HG03097 (cell line): ENCODE results near the gene ZNF394.

ENCODE experiments used
- ATAC-seq: cut with Tn5 transposase; IDR thresholded peaks from one replicate; pipeline ENCODE4 v1.9.1; 2021; ENCODE audit not compliant: unreplicated experiment, low FRiP score

Gene ZNF394

DNA sequence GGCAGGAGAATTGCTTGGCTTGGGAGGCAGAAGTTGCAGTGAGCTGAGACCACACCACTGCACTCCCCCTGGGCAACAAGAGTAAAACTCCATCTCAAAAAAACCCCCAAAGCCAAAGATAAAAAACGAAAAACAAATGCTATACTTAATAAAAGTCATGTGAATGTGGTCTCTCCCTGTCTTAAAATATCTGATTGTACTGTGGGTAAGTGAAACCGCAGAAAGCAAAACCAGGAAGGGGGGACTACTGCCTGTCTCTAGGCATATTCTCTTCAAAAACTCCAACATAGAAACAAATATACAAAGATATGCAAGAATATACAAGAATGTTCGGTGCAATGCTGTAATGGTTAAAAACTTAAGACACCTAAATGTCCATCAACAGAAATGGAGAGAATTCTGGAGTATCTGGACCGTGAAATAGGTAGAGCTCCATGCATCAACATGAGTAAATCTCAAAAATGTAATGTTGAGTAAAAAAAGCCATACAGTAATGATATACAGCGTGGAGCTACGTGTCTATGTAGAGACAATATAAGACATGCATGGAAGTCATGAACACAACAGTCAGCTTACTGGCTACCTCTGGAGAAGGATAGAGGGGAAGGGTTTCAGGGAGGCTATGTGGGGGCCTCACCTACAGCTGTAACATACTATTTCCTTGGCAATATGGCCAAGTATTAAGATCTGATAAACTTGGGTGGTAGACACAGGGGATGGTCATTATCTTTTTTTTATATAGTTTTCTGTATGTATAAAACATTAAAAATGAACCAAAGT lies 2.1 kb downstream of the ZNF394 start:
- ATAC-seq, result no peak

DNA sequence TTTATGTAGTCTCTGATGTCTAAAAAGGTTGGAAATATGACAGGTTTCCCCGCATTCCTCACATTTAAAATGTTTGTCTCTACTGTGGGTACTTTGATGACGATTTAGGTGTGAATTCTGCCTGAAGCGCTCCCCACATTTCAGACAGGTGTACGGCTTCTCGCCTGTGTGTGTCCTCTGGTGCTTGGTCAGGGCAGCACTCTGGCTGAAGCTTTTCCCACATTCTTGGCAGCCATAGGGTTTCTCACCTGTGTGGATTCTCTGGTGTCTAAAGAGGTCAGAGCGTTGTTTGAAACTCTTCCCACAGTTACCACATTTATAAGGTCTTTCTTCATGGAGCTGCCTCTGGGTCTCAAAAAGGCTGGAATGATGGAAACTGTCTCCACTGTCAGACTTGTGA lies 6.3 kb downstream of the ZNF394 start:
- no peak for ATAC-seq

DNA sequence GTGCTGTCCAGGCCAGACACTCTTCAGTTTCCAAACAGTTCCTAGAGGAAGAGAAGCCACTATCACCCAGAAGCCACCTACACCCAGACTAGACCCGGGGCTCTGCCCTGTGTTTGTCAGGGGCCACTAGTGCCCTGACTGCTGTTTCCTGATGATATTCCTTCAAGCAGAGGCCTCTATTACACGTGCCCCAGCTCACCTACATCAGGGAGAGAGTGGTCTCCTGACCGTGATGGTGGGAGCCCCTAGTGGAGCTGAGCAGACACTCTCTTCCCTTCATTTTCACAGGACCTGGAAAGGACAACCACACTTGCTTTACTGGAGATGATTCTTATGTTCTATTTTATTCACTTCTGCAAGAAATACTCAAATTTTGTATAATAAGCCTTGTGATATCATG lies 9.2 kb downstream of the ZNF394 start:
- ATAC-seq, result no peak

DNA sequence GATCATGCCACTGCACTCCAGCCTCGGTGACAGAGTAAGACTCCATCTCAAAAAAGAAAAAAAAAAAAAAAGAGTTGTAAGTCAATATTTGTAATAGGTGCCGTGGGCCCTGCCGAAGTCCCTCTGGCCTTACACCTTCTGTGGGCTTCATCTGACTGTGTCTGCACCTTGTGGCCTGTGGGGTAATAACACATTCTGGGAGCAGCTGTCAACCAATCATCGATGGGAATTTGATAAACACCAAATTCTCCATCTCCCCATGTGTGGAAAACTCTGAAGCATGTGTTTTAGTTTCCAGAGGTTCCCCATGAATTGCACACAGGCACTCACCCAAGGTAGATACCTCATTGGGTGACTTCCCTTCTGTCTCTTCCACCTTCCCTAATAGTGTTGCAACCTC lies 10.8 kb downstream of the ZNF394 start:
- ATAC-seq, result no peak

DNA sequence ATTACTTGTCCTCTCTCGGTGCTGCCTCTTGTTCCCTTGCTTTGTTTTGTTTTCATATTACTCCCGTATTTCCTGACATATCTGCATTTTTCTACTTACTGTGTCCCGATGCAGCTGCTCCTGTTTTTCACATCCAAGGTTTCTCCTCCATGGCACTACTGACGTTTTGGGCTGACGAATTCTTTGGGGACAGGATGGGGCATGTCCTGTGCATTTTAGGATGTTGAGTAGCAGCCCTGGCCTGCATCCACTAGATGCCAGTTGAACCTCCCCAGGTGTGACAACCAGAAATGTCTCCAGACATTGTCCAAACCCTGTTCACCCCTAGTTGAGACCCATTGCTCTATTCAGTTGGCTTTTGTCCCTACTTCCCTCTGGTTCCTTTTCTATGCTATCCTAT lies 15.0 kb downstream of the ZNF394 start:
- ATAC-seq, result no peak

DNA sequence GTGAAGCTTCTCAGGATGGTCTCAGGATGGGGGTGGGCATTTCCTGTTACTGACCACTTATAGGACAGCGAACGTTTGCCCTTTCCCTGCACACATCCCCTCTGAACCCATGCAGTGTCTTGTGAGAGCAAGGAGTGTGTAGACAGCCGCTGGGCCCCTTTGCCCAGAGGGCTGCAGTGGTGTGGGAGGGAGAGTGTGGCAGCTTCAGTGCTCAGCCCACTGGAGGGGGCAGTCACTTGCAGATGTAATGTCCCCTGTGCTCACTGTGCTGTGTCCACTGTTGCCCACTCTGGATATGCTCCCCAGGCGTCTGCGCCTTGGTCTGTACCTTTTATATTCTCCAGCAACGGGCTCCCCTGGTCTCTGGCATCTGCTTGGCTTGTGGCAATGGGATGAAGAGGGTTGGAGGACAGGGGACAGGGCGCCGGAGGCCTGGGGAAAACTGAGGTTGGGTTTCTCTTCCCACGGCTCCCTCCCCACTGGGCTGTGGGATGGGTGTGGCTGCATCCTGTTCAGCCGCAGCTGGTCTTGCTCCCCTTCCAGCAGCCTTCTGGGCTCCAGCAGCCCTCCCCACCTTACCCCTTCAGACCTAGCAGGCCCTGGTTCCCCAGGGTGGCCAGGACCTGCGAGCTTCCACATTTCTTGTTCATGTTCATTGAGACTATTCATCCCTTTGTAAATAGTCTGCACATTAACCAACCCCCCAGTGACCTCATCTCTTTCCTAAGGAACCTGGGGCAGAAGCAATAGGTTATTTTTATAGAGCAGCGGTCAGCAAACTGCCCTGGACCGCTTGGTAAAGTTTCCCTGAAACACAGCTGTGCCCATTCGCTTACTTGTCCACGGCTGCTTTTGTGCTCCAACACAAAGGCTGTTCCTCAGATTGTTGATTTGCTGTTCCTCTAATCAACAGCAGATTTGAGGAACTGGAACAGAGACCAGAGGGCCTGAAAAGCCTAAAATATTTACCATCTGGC lies 21.3 kb downstream of the ZNF394 start:
- ATAC-seq, result no peak

DNA sequence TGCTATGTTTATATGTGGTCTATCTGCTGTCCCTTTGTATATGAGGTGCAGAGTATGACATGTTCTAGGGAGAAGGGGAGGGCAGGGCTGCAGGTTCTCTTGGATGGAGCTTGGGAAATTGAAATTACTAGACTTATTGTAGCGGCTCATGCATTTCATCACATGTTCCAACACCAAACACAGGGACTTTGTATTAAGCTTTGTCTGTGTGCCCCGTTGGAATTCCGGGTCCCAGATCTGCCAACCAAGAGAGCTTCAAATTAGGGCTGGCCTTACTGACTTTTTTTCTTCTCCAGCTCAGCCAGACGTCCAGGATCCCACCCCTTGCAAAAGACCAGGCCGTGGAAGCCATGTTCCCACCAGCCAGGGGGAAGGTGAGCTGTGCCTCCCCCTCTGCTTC lies 24.0 kb downstream of the ZNF394 start:
- ATAC-seq, result no peak

DNA sequence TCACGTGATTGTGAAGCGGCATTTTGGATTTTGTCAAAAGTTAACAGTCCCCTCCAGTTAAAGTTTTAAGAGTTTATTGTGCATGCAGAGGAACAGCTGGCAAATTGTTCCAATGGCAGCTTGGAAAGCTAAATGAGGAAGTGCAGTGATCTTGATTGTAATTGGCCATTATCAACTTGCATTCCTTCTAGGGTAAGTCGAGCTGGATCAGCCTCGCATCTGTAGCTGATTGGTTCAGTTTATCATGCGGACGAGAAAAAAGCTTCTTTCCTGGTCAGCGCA lies 26.8 kb downstream of the ZNF394 start:
- no peak for ATAC-seq

DNA sequence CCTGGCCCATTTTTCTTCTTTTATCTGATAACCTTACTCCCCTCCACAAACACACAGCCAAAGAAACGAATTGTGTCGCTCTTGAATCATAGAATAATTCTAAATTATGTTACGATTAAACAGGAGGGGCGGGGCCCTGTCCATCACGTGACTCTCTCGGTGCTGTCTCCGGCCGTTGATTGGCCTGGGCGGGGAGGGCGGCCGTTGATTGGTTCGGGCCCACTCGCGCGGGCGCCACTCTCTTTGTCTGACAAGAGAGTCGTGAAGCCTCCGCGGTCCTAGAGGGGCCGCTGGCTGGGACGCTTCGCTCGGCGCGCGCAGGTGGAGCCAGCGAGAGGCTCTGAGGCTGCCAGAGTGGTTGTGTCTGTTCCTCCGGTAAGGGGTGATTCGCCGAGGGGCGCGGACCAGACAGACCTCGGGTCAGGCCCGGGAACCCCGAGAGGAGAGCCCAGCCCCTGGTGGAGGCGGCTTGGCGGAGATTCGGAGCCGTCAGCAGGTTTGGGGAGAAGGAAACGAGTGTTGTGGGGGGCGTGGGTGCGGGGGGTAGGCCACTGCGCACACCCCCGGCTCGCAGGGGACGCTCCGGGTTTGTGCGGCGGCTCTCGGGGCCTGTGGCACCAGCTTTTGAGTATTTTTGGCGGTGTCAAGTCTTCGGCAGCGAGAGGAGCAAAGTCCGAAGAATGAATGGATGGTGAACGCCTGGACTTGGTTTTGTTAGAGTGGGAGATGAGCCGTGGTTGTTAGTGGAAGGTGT lies 27.3 kb downstream of the ZNF394 start, which contains the start of gene ZNF789:
TSS of gene ZNF789 (plus strand) at position 330 of the 754 bp plus-strand sequence. CDS start 3,567 bp downstream, outside the sequence.
- peak; percentile 87 for ATAC-seq

DNA sequence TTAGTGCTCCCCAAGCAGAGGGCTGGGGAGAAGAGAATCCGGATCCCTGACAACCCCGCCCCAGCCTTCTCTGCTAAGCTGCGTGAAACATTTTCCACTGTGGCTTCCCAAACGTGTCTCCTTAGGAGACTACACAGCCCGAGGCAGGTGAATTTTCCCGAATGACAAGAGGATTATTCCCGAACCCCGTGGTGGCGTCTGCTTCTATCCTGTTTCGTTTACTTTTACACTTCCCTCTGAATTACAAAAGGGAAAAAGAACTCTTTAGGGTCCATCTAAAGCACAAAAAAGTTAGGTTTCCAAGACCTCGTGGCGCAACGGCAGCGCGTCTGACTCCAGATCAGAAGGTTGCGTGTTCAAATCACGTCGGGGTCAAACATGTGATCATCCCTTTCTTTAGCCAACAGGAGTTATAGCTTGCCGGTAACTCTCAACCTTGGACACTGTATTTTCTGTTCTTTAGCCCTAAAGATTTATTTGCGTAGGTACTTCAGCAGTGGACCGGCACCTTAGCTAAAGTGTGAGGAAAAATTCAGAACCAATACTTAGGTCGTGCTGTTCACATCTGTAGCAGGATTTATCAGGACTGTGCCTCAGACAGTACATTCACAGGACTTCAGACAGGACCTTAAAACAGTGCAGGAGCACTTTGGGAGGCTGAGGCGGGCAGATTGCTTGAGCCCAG lies 30.6 kb downstream of the ZNF394 start:
- no peak for ATAC-seq

DNA sequence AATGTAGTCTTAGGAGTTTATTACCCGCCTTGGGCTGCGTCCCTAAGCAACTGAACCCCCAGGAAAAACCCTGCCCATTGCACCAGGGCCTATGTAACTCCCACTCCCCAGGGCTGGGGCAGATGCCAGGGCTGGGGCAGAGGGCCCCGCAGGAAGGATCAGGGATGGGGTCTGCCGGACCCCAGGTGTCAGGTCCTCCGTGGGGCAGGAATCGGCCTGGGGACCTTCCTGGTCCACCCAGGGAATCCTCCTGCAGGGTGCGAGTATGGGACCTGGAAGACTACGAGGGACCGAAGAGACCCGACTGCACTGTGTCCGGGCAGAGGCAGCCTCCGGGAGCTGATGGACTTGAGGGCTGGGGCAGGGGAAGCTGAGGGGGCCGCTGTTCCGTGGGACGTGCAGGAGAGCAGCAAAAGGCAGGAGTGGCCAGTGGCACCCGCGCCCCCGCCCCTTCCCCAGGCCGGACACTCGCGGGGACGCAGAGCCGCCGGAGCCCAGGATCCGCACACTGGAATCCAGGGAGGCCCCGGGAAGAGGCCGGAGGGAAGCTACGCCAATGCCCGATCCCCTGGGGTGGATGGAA lies 31.7 kb downstream of the ZNF394 start:
- ATAC-seq, result no peak

DNA sequence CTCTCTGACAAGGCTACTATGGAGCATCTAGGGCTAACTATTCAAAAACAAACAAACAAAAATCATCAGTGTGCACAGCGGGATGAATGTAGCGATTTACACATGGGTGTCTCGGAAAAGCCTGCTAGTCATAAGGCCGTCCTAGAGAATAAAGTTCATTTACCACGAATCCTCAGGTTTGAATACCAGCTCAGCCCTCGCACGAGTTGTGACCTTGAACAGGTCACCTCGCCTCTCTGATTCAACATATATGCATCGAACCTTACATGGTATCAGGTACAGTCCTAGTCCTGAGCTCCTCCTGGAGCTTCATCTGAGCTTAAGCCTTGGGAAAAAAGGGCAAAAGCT lies 34.7 kb downstream of the ZNF394 start:
- ATAC-seq, result no peak

DNA sequence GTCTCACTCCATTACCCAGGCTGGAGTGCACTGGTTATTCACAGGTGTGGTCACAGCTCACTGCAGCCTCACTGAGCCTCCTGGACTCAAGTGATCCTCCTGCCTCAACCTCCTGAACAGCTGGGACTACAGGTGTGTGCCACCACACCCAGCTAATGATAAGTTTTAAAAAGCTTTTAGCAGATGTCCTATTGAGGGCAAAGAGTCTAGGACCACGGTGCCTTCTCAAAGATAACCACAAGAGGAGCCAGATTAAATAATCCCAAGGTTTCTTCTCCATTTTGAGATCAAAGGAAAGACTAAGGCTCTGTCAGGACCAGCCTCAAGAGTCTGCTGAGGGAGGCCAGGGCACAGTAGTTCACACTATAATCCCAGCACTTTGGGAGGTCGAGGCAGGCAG lies 38.9 kb downstream of the ZNF394 start:
- ATAC-seq, result no peak

DNA sequence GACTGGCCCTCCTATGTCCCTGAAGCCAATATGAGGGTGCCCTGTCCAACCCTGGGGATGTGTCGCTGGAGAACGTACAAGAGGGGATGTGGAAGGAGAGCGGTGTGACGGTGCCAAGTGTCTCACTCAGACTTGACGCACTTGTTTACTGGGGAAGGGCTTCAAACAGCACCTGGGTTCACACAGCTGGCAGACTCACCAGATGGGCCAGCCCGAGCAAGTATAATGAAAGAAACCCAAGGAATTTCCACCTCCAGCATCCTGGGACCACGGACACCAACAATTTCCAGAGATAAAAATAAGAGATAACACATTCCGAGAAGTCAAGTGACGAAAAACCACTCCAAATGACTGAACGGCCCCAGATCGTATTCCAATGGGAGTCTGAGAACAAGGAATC lies 39.4 kb downstream of the ZNF394 start:
- ATAC-seq, result no peak

DNA sequence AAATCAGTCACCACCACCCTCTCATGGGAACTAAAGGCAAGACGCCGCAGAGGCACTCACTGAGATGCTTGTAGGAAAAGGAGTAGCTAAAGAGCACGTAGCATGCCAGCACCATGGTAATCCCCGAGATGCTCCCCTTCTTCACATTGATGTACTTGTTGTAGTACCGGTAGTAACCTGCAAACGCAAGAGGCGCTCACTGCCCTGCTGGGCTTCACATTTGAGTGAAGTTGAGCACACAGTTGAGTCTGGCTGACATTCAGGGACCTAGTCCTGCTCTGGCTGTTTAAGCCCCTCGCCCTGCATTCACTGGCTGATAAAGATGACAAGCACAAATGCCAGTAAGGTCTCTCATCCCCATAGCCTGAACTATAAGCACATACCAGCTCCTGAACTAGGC lies 41.0 kb downstream of the ZNF394 start:
- no peak for ATAC-seq

DNA sequence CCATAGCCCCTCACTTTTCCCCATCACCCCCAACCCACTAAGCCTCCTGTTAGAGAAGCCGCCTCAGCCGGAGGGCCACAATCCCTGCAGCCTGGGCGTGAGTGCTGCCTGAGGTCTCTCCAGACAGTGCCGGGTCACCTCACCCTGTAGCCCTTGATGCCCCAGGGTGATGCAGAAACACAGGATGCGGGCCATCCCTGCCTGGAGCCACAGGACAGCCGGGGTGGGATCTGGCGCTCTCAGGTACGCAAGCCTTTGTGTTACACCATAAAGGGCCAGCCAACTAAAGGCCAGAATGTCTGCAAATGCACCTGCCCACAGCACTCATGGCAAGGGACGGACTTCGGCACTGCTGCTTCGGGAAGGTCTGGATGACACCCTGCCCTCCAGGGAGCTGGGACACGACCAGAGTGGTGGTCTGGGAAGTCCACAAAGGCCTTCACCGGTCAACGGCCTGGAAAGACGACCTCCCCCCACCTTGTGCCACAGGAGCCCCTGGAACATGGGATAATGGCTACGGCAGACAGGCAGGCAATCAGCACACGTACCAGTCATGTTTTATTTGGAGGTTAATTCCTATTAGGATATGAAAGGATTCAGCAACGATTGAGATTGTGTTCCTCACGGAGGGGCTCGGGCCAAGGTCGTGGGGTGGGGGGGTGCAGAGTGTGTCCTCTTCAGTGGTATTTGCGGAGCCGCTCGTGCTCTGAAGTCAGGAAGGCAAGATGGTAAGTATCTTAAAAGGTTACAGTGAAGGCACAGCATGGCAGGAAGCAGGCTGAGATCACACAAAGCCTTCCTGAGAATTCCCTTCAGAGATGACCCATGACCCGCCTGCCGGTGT lies 42.2 kb downstream of the ZNF394 start:
- no peak for ATAC-seq

DNA sequence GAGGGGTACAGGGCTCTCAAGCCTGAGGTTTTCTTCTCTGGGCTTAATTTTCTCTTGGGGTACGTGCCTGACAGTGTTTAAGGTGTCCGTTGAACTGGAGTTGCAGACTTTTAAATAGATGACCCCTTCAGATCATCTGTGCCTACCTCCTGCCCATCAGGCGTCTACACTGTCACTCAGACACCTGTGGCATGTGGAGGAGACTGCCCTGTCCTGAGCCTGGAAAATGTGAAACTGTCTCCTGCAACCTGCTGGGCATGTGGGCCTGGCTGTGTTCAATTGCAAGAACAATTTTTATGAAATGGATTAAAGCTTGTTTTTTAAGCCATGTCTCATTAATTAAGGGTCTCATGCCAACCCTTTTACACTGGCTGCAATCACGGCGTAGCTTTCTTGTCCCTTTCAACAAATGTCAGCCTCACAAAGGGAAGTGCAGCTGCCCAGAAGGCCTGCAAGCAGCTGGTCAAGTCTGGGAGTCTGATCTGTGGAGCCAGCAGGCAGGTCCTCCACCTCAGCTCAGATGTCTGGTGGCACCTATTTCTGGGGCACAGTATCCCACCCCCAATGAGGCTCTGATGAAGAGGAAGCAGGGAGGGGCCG lies 42.9 kb downstream of the ZNF394 start:
- no peak for ATAC-seq

DNA sequence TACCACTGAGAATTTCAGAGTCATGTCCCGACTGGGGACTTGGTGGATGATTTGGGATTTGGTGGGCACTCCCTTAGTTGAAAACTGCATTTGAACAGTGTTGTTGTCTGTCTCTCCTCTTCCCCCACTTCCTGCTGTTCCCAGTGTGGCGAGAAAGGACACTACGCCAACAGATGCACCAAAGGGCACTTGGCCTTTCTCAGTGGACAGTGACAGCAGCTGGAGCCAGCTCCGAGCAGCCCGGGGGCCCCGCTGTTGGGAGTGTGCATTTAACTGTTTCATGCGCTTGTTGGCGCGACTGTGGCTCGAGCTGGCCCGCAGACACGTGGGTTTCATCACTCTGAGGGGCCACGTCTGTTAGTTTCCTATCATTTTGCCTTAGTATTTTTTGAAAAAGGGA lies 43.8 kb downstream of the ZNF394 start:
- no peak for ATAC-seq

DNA sequence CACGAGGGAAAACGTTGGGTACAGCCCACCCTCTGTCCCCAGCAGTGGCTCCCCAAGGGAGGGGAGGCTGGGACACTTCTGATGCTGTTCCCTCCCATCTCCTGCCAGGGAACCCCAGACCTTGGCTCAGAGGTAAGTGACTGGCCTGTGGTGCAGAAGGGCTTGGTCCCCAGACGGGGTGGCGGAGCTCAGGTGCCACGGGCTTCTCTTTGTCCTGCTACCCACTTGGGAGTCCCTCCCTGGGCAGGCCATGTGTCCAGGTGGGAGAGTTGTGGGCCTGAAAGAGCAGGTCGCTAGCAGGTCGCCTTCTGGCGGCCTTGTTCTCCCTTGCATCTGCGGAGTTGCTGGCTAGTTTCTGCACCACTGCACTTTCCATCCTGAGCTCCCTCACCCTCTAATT lies 44.2 kb downstream of the ZNF394 start:
- ATAC-seq, result no peak
